ENCODE results near the gene SH3BGRL2. TPM values are rescaled to one million over a fixed set of nuclear protein-coding genes. Genes with fewer than 3 reads are reported as not detected.

The SH3BGRL2 gene
- total RNA-seq, 1 donor from 2014 or later = 0.07 TPM

DNA sequence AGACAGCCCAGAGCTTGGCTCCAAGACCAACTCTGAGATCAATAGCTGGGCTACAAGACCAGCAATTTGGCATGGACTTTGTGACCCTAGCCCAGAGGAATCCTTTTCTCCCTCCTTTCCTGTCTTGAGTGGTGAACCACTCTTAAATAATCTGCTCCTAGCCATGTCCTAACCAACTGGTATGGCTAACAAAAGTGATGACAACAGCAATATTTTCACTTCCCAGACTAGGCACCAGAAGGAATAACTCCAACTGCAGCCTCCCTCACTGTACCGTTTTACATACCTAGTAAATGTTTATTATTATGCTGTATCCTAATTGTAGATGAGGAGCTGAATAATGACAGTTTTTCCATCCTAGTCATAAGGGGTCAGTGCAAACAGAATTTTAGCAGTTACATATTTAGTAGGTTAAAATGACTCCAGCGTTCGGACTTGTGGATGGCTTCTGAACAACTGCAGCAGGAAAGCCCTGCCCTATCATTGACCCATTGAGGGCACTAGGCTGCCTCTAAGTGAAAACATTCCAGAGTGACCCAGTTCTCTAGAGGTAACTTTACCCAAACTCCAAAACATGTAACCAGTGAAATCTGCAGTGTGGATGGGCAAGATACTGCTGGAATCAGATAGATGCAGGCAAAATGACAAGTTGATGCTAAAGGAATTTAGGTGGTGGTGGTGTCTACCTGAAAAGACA is 77.1 kb downstream of the SH3BGRL2 start:
- Mint-ChIP-seq H3K27ac (no peak overlapping the region), H3K36me3 (ENCODE audit: low read depth) (no peaks in the 10 kb centered on the region), H3K4me3 (no peak overlapping the region), H3K4me1 (no peaks in the 10 kb centered on the region), H3K9me3 (no peaks in the 10 kb centered on the region), H3K27me3 (no peaks in the 10 kb centered on the region)
- intact Hi-C loops (cut with micrococcal nuclease) = no loop called here
- DNase-seq = no peak

DNA sequence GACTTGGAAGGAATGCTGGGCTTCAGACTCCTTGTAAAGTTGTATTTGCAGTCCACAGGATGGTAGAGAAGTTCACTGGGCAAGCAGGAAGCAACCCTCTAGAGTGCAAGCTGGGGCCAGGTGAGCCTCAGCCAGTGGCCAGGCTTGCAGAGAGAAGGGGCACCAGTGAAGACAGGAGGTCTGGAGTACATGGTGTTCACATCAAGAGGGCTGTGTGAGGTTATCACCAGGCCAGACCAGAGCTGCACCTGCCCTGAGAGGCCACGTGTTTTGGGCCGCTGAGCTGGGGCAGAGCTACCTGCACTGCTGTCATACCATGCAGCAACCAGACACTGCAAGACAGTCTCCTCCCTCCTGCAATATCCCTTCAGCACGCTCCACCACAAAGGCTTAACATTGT is 79.0 kb downstream of the SH3BGRL2 start:
- intact Hi-C loops (cut with micrococcal nuclease) = no loop called here
- H3K4me3 Mint-ChIP-seq = no peak overlapping the region
- H3K4me1 Mint-ChIP-seq = no peaks in the 10 kb centered on the region
- DNase-seq = no peak
- no peaks in the 10 kb centered on the region for H3K9me3 Mint-ChIP-seq
- no peaks in the 10 kb centered on the region for H3K36me3 Mint-ChIP-seq (ENCODE audit: low read depth)
- no peaks in the 10 kb centered on the region for H3K27me3 Mint-ChIP-seq
- H3K27ac Mint-ChIP-seq = no peak overlapping the region

DNA sequence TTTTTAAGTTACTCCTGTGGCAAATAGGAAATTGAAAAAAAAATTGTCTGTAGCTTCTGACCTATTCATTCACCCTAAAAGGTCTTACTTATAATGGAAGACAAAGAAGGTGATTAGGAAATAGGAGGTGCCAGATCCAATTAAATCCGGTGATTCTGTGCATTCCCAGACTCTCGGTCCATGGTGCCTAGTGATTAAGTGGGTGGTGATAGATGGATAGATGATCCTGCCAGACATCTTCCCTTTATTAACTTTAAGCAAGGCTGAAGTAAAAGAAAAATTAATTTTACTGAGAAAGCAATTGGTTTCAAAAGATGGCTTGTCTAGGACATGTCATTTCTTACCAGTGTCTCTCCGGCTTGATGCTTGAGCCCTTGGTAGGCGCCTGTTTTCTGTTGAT is 80.0 kb downstream of the SH3BGRL2 start:
- Mint-ChIP-seq H3K36me3 (ENCODE audit: low read depth) (no peaks in the 10 kb centered on the region), H3K27ac (no peak overlapping the region), H3K4me3 (no peak overlapping the region), H3K27me3 (no peaks in the 10 kb centered on the region), H3K4me1 (no peaks in the 10 kb centered on the region), H3K9me3 (no peaks in the 10 kb centered on the region)
- intact Hi-C loops (cut with micrococcal nuclease) = no loop called here
- DNase-seq = no peak

DNA sequence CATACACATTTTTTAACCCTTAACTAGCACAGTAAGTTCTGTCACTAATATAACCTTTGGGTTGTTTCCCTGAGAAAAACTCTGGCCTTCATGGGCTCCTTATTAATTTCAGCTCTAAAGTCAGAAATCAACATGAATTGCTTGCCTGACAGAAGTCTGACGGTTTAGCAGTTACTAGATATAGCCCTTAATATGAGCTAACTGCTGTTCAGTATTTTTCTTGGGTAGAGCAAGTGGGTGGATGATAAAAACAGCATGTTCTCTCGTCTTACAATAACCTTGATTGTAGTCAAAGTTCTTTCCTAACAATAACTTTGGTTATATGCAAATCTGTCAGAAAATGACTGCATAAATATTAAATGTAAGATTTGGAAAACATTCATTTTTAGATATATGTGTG is 81.0 kb downstream of the SH3BGRL2 start:
- Mint-ChIP-seq H3K4me3 (no peak overlapping the region), H3K9me3 (no peaks in the 10 kb centered on the region), H3K4me1 (no peaks in the 10 kb centered on the region), H3K36me3 (ENCODE audit: low read depth) (no peaks in the 10 kb centered on the region), H3K27me3 (peaks cover 2% of the 10 kb centered on the region), H3K27ac (no peak overlapping the region)
- no peak for DNase-seq
- intact Hi-C loops (cut with micrococcal nuclease) = no loop called here

DNA sequence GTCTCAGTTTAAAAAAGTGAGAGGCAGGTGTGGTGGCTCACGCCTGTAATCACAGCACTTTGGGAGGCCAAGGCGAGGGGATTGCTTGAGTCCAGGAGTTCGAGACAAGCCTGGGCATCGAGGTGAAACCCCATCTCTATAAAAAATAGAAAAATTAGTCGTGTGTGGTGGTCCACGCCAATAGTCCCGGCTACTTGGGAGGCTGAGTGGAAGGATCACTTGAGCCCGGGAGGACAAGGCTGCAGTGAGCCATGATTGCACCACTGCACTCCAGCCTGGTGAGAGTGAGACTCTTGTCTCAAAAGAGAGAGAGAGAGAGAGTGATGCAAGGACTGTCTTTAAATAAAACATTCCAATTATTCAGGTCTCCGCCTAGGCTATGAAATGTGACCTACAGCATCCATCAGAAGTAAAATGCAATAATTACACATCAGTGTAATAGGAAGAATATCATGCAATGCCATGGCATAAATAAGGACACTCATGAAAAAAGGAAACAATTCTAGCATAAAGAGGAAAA is 81.5 kb downstream of the SH3BGRL2 start:
- H3K27ac Mint-ChIP-seq = no peak overlapping the region
- DNase-seq = no peak
- H3K4me3 Mint-ChIP-seq = no peak overlapping the region
- no peaks in the 10 kb centered on the region for H3K36me3 Mint-ChIP-seq (ENCODE audit: low read depth)
- no peaks in the 10 kb centered on the region for H3K9me3 Mint-ChIP-seq
- no peaks in the 10 kb centered on the region for H3K4me1 Mint-ChIP-seq
- peaks cover 2% of the 10 kb centered on the region for H3K27me3 Mint-ChIP-seq
- intact Hi-C loops (cut with micrococcal nuclease) = no loop called here

DNA sequence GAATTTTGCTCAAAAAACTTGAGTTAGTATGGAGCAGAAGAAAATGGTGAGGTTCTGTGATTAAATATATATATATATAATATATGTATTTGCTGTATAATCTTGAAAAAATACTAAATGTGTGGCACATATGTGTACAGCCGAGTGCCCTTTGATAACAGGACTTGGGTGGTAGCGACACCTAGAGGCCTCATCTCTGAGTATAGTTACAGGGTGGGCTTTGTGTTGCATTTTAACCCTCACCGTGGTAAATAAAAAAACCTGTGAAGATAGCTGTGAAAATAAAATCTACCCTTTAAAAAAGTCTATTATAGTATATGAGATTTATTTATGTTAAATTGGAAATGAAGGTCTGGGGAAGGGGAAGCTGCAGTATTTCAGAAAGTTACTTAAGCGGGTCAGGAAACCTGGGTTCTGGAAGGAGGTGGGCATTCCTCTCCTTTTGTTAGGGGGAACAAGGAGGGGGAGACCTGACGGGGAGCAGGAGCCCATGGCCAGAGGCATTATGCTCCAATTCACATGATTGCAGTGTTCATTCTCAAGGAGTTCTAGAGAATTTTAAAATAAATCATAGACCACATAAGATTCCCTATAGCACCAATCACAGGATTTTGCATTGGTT is 82.7 kb downstream of the SH3BGRL2 start:
- no peak overlapping the region for H3K4me3 Mint-ChIP-seq
- peak; percentile 77 for DNase-seq
- H3K36me3 Mint-ChIP-seq (ENCODE audit: low read depth) = no peaks in the 10 kb centered on the region
- H3K9me3 Mint-ChIP-seq = no peaks in the 10 kb centered on the region
- peaks cover 2% of the 10 kb centered on the region for H3K27me3 Mint-ChIP-seq
- intact Hi-C loops (cut with micrococcal nuclease) = loop anchor here (2.0 kb wide), 1 partner anchor 143 kb away; no protein-coding TSS in a partner anchor
- H3K27ac Mint-ChIP-seq = no peak overlapping the region
- H3K4me1 Mint-ChIP-seq = no peaks in the 10 kb centered on the region

DNA sequence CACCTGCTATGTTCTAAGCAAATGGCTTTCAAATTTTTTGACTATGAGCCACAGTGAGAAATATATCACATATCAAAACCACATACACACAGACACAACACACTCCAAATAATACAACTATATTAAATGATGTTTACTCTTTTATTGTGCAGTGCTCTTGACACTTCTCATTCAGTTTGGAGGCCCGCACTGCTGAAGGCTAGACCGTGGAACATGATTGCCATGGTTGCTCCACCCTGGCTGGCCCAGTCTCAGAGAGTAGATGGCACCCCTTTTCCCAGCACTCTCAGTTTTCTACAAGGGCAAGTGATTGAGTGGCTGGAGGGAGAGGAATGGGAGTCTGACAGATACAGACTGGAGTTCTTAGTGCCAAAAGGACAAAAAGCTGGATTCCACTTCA is 86.9 kb downstream of the SH3BGRL2 start:
- H3K27ac Mint-ChIP-seq = no peak overlapping the region
- H3K4me1 Mint-ChIP-seq = peaks cover 2% of the 10 kb centered on the region
- H3K4me3 Mint-ChIP-seq = no peak overlapping the region
- H3K36me3 Mint-ChIP-seq (ENCODE audit: low read depth) = no peaks in the 10 kb centered on the region
- DNase-seq = no peak
- intact Hi-C loops (cut with micrococcal nuclease) = no loop called here
- no peaks in the 10 kb centered on the region for H3K9me3 Mint-ChIP-seq
- H3K27me3 Mint-ChIP-seq = peaks cover 2% of the 10 kb centered on the region

DNA sequence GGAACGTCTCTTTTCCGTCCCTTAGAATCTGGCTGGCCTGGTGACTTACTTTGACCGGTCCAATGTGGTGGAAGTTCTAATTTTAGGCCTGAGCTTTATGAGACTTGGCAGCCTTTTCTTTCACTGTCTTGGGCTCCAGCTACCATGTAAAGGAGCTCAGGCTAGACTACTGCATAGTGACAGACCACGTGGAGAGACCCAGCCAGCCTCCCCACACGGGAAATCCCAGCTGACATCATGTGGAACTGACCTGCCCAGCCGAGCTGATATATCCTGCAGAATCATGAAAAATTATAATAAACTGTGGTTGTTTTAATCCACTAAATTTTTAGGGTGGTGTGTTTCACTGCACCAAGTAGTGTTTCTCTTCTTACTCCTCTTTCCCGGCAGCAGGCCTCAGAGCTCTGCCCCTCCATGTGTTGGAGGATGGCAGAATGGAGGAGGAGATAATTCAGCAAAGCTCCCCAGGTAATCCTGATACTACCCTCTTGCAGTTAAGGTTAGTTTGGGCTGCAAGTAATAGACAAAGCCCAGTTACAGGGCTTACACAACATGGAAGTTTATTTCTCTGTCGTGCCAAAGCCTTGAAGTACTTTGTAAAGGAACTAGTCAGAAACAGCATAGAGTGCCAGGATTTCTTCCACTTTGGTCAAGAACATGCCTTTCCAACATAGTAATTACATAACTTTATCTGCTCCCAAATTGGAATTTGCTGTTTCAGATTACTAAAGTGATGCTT is 87.5 kb downstream of the SH3BGRL2 start:
- intact Hi-C loops (cut with micrococcal nuclease) = no loop called here
- H3K4me1 Mint-ChIP-seq = peaks cover 2% of the 10 kb centered on the region
- no peak for DNase-seq
- peaks cover 2% of the 10 kb centered on the region for H3K27me3 Mint-ChIP-seq
- no peak overlapping the region for H3K4me3 Mint-ChIP-seq
- no peaks in the 10 kb centered on the region for H3K9me3 Mint-ChIP-seq
- no peak overlapping the region for H3K27ac Mint-ChIP-seq
- no peaks in the 10 kb centered on the region for H3K36me3 Mint-ChIP-seq (ENCODE audit: low read depth)

DNA sequence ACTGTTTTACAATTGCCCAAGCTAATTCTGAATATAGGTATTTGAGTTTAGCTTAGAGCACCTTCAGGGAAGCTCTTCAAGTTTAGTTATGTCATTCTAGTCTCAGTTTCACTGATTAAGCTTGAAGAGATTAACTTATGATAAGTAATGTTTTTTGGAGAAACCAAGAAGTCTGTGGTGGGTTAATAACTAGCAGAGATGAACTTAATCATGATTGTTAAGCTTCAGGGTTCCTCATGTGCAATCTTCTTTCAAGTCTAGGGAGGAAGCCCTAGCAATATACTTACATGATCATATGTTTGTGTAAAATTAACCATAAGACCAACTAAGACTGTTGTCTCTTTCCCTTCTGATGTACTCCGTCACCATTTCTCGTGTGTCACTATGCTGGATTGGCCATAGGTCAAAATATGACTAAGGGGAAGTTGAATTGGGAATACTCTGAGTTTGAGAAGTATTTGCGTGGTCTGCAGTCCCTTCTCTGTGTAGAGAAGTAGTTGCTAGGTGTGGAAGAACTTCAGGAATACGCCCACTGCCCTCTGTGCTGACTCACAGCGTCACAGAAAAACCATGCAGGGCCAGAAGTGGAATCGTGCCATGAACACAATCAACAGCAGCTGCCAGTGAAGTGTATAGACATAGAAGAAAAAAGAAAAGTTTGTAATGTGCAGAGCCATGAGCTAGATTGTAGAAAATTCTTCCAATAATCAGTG is 88.3 kb downstream of the SH3BGRL2 start:
- Mint-ChIP-seq H3K9me3 (no peaks in the 10 kb centered on the region), H3K27ac (no peak overlapping the region), H3K36me3 (ENCODE audit: low read depth) (no peaks in the 10 kb centered on the region), H3K4me3 (no peak overlapping the region), H3K27me3 (peaks cover 6% of the 10 kb centered on the region), H3K4me1 (peaks cover 2% of the 10 kb centered on the region)
- intact Hi-C loops (cut with micrococcal nuclease) = no loop called here
- DNase-seq = no peak

DNA sequence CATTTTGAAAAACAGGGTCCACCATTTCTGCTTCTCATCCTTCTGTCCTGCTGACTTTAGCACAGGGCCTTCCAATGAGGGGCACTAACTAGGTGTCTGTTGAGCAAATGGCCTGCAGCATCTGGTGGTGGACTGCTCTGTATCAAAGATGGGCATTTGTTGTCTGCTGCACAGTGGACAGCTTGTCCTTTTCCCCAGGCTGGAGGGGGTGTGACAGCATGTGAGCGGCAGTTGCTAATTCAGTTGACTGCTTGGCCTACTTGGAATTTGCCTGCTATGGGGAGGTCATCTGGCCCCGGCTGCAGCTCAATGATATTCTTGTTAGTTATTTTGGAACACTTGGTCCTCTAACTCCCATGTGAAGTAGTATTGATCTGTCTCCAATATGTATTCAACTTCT is 93.7 kb downstream of the SH3BGRL2 start:
- H3K4me3 Mint-ChIP-seq = no peak overlapping the region

DNA sequence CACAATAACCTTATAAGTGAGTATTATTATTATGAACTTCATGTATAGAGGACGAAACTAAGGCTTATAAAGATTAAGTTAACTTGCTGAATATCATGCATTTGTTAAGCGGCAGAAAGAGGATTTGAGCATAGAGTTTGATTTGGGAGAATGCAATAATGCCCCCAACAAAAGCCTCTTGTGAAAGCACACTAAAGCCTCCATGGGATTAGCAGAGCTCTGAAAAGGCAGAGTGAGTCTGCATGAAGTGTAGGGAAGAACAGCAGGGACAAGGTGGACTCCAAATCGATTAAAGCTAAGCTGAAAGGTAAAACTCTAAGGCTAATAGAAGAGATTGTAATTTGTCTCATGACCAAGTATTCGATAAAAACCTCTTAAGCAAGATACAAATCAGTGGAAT is 100.3 kb downstream of the SH3BGRL2 start:
- Mint-ChIP-seq H3K27me3 (peaks cover 11% of the 10 kb centered on the region), H3K9me3 (no peaks in the 10 kb centered on the region), H3K36me3 (ENCODE audit: low read depth) (no peaks in the 10 kb centered on the region), H3K27ac (no peak overlapping the region), H3K4me3 (no peak overlapping the region), H3K4me1 (no peaks in the 10 kb centered on the region)
- intact Hi-C loops (cut with micrococcal nuclease) = no loop called here
- DNase-seq = no peak

More for the DNA sequence above, 93.7 kb downstream of the SH3BGRL2 start:
- no peak overlapping the region for H3K27ac Mint-ChIP-seq
- no peaks in the 10 kb centered on the region for H3K4me1 Mint-ChIP-seq
- H3K27me3 Mint-ChIP-seq = peaks cover 14% of the 10 kb centered on the region
- intact Hi-C loops (cut with micrococcal nuclease) = no loop called here
- DNase-seq = no peak
- H3K36me3 Mint-ChIP-seq (ENCODE audit: low read depth) = no peaks in the 10 kb centered on the region
- no peaks in the 10 kb centered on the region for H3K9me3 Mint-ChIP-seq

DNA sequence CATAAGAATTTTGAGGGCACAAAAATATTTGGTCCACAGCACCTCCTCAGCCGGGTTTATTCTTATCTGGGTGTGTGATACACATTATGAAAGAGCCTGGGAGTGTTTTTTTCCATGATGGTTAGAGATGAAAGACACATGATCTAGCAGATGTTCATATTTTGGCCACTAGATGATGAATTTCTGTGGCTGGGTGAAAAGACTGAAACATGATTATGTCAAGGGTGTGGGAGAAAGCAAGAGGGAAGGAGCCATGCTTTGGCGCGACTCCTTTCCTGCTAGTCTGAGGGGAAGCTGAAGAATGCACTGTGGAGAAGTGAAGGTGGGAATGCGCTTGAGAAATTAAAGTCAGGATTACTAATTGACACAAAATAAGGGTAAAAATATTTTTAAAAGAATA is 102.3 kb downstream of the SH3BGRL2 start:
- Mint-ChIP-seq H3K4me3 (no peak overlapping the region), H3K4me1 (no peaks in the 10 kb centered on the region), H3K36me3 (ENCODE audit: low read depth) (no peaks in the 10 kb centered on the region), H3K27me3 (peaks cover 8% of the 10 kb centered on the region), H3K27ac (no peak overlapping the region), H3K9me3 (no peaks in the 10 kb centered on the region)
- no peak for DNase-seq
- intact Hi-C loops (cut with micrococcal nuclease) = no loop called here

DNA sequence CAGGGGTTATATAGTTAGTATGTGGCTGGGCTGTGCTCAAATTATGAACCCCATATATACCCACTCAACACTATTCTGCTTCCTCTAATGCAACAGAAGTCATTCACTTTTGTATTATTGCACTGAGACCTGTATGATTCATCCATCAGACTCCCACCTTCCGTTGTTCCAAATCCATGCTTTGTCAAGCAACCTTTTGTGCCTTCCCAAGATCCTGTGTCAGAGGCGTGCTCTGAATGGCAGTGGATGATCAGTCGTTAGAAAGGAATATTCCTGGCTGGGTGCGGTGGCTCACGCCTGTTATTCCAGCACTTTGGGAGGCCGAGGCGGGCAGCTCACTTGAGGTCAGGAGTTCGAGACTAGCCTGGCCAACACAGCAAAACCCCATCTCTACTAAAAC is 103.2 kb downstream of the SH3BGRL2 start:
- Mint-ChIP-seq H3K4me1 (no peaks in the 10 kb centered on the region), H3K36me3 (ENCODE audit: low read depth) (no peaks in the 10 kb centered on the region), H3K27me3 (peaks cover 7% of the 10 kb centered on the region), H3K9me3 (no peaks in the 10 kb centered on the region), H3K4me3 (no peak overlapping the region), H3K27ac (no peak overlapping the region)
- intact Hi-C loops (cut with micrococcal nuclease) = no loop called here
- DNase-seq = no peak

DNA sequence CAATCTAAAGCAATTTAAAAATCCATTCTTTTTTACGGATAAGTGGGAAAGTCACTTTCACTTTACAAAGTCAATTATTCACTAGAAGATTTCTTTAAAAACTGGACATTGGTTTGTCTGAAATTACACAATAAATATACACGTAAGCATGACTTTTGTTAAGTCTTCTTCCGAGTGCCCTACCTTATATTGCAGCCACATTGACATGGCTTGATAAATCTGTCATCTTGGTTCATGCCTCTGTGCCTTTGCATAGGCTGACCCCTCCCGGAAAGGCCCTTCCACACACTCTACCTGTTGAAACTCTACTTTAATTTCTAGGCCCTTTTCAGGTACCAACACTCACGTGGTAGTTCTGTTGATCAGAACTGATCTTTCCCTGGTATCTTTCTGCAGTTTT is 104.1 kb downstream of the SH3BGRL2 start:
- Mint-ChIP-seq H3K4me1 (no peaks in the 10 kb centered on the region), H3K9me3 (no peaks in the 10 kb centered on the region), H3K27me3 (peaks cover 6% of the 10 kb centered on the region), H3K36me3 (ENCODE audit: low read depth) (no peaks in the 10 kb centered on the region), H3K4me3 (no peak overlapping the region), H3K27ac (no peak overlapping the region)
- no peak for DNase-seq
- intact Hi-C loops (cut with micrococcal nuclease) = no loop called here

Data from activated CD4-positive, alpha-beta T cell treated with anti-CD3 and anti-CD28 coated beads, Interleukin-2, amount 10 ng/mL, durations not matched to agents 24 days and 14 days (primary cell).